DMS53 treated with DMSO at 0.1 percent for 48 hours (cell line): ENCODE data around the gene RNU1-2.
"Not testable (repeated sequence)": the region's sequence is repeated elsewhere in the genome, so short reads cannot be mapped to it uniquely, and the experiment has no call there.

Experiments used
- DNase-seq: peaks from one replicate; lab custom pipeline; 2025; ENCODE audit not compliant: unreplicated experiment; lab: John Stamatoyannopoulos, UW

Gene RNU1-2

GRCh38 chr1:16907870-16908758 lies 12.3 kb downstream of the RNU1-2 start:
- DNase-seq, result no peak

DNA sequence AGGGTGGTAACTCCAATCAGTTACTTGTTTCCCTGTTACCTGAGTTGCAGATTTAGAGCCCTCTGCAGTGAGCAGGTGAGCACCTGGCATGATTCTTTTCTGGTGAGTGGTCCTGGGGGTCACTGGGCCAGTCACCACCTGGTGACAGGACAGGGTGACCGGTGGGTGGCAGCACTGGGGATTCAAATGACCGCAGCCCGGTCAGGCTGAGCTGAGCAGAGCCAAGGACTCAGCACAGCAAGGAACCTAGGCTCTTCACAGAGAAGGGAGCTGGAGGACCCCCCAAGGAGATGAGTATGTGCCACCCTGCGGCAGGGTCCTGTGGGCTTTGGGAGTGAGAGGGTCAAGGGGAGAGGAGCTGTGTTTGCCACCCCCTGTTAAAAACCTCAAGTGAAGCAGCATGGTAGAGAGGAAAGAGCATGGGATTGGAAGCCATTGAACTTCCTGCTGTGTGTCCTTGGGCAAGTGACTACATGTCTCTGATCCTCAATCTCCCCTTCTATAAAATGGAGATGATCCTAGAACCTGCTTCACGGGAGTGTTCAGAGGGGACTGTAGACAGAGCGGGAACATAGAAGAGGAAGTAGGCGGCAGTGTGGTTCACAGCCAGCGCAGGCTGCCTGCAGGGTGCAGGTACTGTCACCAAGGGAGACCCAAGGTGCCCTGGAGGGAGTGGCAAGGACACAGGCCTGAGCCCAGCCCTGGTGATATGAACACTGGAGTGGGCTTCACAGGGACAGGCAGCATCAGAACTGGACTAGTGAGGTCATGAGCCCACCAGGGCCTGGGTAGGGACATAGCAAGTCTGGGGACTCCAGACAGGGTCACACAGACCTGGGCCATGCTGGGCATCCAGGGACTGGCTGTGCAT lies 16.3 kb downstream of the RNU1-2 start:
- not testable (repeated sequence) for DNase-seq

DNA sequence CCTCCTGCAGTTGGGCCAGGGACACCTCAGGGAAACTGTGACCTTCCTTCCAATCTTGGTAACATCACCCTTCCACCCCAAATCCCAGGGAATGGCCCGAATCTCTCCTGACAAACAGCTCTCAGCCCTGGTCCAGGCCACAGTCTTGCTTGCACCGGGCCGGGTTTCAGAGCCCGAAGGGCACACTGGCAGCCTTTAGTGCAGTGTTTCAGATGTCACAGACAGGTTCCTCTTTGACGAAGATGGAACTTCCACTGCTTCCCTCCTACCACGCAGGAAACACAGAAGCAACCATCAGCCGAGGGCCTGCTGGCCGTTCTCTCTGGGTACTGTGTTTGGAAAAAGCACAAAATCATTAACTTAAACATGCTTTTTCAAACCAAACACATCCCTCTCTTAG lies 17.0 kb downstream of the RNU1-2 start:
- DNase-seq, result not testable (repeated sequence)

DNA sequence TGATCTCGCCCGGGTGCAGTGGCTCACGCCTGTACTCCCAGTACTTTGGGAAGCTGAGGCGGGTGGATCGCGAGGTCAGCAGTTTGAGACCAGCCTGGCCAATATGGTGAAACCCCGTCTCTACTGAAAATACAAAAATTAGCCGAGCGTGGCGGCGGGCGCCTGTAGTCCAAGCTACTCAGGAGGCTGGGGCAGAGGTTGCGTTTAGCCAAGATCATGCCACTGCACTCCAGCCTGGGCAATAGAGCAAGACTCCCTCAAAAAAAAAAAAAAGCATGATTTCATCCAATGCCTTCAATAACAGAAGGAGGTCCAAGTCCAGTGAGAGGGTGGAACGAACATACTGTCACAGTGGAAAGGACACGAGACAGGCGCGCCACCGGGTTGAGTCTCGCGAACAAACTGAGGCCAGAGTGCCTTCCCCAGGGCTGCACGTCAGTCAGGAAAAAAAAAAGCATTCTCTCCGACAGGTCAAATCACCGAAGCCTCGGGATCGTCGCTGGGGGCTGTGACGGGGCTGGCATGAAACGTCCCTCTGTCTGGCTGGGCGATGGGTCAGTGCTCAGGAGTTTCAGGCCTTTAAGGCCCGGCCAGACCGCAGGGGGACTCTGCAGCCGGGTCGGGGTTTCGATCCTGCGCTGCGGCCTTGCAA lies 17.5 kb downstream of the RNU1-2 start:
- no peak for DNase-seq

GRCh38 chr1:16913833-16914662 lies 18.3 kb downstream of the RNU1-2 start:
- peak; percentile 70 for DNase-seq

DNA sequence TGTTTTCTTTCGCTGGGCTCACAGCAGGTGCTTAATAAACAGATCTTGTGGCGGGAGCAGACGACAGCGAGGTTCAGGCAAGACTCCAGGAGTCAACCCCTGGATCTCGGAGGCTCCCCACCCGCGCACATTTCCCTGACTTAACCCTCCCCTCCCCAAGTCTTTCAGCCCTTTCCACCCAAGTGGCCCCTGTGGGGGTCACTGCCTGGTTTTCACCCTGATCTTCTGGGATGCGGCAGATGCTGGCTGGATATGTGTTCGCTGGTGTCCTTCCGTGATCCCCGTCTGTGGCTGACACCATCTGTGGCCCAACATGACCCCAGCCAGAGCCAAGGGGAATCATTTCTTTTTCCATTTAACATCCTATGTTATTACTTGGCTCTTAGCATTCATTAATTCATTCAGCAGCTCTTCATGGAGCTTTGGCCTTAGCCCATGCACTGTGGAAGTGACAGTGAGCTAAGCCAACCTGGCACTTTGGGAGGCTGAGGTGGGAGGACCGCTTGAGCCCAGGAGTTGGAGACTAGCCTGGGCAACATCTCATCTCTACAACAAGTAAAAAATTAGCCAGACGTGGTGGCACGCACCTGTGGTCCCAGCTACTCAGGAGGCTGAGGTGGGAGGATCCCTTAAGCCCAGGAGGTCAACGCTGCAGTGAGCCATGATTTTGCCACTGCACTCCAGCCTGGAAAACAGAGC lies 19.3 kb downstream of the RNU1-2 start:
- not testable (repeated sequence) for DNase-seq

- no peak for DNase-seq
Measured at GRCh38 chr1:16915627-16915973, 19.8 kb downstream of the RNU1-2 start.

GRCh38 chr1:16916036-16916880 lies 20.5 kb downstream of the RNU1-2 start:
- DNase-seq, result not testable (repeated sequence)

DNA sequence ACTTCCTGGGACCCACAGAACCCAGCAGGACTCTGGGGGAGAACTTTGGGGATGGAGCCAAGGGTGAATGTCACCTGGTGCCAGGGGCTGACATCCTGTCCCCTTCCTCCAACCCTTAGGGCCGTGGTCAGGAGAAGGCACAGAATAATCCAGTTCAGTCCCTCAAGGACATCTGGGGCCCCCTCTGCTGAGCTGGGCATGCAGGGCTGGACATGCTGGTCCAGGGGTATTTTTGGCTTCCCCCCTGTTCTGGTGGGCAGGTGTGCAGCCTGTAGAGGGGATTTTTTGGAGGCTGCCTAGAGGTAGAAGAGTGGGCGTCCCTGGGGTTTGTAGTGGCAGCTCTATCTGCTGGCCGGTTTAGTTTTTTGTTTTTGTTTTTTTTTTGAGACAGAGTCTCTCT lies 22.6 kb downstream of the RNU1-2 start:
- DNase-seq, result no peak

- DNase-seq, result not testable (repeated sequence)
Measured at GRCh38 chr1:16918936-16919665, 23.3 kb downstream of the RNU1-2 start.

- DNase-seq, result no peak
Measured at GRCh38 chr1:16920951-16921350, 25.2 kb downstream of the RNU1-2 start.

DNA sequence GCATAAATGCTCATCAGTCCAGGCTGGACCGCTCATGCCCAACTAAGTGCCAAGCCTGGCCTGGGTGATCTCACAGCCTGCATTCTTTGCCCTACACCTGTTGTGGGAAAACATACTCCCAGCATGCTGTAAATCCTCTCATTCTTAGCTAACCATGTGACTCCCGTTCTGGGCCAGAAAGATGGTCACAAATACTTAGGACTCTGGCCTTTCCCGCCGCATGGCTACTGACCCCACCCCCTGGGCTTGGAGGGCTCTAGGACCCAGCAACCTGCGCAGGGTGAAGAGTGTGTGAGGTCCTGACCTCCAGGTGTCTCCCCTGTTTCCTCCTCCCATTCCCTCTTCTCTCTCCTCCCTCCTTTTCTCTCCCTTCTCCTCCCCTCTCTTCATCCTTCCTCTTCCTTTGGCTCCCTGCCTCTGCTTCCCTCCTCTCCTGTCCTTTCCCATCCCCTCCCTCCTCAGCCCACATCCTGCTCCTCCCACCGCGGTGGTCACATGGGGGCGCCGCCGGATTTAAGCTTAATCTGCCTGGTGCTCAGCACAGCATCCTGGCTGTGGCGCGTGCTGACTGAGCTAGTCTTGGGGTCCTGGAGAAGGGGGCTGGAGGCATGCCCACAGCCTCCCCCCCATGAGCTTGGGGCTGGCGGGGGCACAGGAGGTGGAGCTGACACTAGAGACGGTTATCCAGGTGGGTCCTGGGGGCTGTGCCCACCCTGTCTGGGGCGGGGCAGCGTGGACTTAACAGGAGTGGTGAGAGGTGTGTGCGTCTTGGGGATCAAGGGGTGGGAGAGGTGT lies 25.8 kb downstream of the RNU1-2 start, which contains the start of gene CROCC:
Gene CROCC (plus strand): TSS at position 541 of the 795 bp plus-strand sequence. CDS start 88 bp downstream, at position 629.
- no peak for DNase-seq

DNA sequence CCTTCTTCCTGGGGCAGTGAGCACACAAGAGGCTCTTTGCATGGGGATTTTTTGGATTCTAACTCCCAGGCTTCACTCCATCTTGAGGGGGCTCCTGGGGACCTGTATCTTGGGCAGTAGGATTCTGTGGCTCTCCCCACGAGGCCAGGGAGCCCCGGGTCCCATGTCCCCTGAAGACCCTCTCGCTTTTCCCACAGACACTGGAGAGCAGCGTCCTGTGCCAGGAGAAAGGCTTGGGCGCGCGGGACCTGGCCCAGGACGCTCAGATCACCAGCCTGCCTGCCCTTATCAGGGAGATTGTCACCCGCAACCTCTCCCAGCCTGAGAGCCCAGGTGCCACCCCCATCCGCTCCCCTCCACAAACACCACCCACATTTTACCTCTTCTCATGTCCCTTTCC lies 26.7 kb downstream of the RNU1-2 start:
- no peak for DNase-seq

DNA sequence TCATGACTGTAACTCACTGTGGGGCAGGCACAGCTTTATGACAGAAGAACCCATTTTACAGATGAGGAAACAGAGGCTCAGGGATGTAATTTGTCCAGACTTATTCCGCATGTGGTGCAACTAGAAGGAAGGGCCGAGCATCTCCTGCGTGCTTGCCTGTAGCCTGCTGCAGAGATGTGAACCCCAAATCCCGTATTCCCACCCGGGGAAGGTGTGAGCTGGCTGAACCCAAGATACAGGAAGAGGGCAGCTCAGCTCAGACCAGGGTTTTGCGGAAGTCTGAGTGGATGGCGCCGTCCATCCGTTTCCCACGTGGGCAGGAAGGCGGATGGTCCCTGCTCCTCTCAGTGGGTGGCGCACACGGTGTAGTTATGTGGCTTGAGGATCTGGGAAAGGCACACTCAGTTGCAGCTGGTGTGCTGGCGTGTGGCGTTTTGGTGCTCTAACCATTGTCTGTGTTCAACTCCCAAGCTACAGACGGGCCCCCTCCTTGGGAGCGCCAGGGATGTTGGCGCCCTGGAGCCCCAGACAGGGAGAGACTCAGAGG lies 27.2 kb downstream of the RNU1-2 start:
- DNase-seq, result no peak

DNA sequence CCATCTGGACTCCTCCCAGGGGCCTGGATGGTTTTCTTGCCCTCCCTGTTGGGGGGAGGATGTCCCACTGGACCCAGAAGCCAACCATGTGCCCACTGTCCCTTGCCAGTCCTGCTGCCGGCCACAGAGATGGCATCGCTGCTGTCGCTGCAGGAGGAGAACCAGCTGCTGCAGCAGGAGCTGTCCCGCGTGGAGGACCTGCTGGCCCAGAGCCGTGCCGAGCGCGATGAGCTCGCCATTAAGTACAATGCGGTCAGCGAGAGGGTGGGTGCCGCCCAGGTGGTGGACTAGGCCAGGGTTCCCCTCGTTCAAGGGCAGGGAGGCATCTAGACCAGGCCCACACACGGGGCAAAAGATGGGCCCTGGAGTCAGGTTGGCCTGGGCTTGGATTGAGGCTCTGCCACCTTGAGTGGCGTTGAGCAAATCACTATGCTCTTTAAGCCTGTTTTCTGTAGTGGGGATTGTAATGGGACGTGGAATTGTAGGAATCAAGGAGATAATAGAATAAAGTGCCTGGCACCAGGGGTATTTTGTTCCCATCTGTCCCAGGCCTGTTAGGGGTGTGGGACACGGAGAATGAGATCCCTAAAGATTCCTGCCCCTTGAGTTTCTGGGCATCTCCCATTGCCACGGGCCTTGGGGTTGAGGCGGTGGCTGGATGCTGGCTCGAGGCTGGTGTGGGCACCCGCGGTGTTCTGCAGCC lies 28.6 kb downstream of the RNU1-2 start:
- no peak for DNase-seq

DNA sequence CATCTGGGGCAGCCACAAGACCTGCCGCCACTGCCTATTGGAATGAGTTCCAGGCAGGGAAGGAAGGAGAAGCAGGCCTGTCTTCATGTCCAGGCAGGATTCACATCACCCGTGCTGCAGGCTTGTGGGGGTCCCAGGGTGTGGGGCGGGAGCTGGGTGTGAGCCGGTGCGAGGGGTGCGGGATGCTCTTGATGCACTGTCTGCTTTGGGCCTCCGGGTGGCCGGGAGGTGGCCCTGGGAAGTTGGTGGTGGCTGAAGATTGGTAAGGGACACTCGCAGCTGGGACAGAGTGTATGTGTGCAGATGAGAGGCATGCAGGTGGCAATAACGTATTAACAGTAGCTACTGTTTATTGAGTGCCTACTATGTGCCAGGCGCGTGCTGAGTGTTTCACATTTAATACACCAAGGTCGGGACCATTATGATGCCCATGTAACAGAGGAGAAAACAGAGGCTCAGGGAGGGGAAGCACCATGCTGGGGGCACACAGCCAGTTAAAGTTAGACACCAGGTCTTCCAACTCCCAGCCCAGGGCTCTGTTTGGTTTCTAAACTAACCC lies 29.2 kb downstream of the RNU1-2 start:
- no peak for DNase-seq
